Neuronal stem cell (in vitro differentiated cells): ENCODE measurements around the gene FHIT.

Experiments used
- DNase-seq: peaks from one replicate; pipeline ENCODE4 v3.0.0-alpha.2; 2013; ENCODE audit warnings: low spot score
- H2AFZ ChIP-seq: one replicate; pipeline ENCODE4 v1.6.1; 2013; ENCODE audit warnings: mild to moderate bottlenecking, low read length, inconsistent platforms
- H2AK5ac ChIP-seq: 2 replicates; pipeline ENCODE4 v1.6.1; 2013; ENCODE audit warnings: low read depth, mild to moderate bottlenecking, inconsistent platforms, low read length, moderate library complexity, mixed read lengths
- H2BK120ac ChIP-seq: 2 replicates; pipeline ENCODE4 v1.6.1; 2013; ENCODE audit warnings: low read depth, mild to moderate bottlenecking, inconsistent platforms, low read length, moderate library complexity, mixed read lengths
- H2BK12ac ChIP-seq: one replicate; pipeline ENCODE4 v1.6.1; 2013; ENCODE audit warnings: low read length, inconsistent platforms
- H2BK15ac ChIP-seq: 2 replicates; pipeline ENCODE4 v1.6.1; 2013; ENCODE audit warnings: mild to moderate bottlenecking, low read length, inconsistent platforms, mixed read lengths
- H2BK5ac ChIP-seq: one replicate; pipeline ENCODE4 v1.6.1; 2013; ENCODE audit warnings: inconsistent platforms, mild to moderate bottlenecking, low read length, moderate library complexity
- H3K14ac ChIP-seq: one replicate; pipeline ENCODE4 v1.6.1; 2013; ENCODE audit warnings: low read length, inconsistent platforms
- H3K18ac ChIP-seq: 2 replicates; pipeline ENCODE4 v1.6.1; 2013; ENCODE audit warnings: low read length, inconsistent platforms
- H3K23ac ChIP-seq: 2 replicates; pipeline ENCODE4 v1.6.1; 2013; ENCODE audit warnings: low read depth, mild to moderate bottlenecking, mixed read lengths, low read length, inconsistent platforms; ENCODE audit not compliant: poor library complexity
- H3K27ac ChIP-seq: replicated peaks from 3 replicates; pipeline ENCODE4 v1.5.1; 2013; ENCODE audit warnings: low read length, inconsistent platforms
- H3K27me3 ChIP-seq, 3 experiments: 2 replicates each; pipeline ENCODE4 v1.6.1; 2013; ENCODE audit warnings: low read length in 3 of 3, mild to moderate bottlenecking in 2 of 3, inconsistent platforms in 1 of 3, low read depth in 1 of 3, mixed read lengths in 1 of 3, moderate library complexity in 1 of 3; ENCODE audit not compliant: control insufficient read depth in 3 of 3, insufficient read depth in 3 of 3
- H3K36me3 ChIP-seq, 2 donors: replicated peaks in 1 of 2; 2 replicates each; pipeline ENCODE4 v1.6.1; 2013; ENCODE audit warnings: low read length in 2 of 2; ENCODE audit not compliant: control insufficient read depth in 2 of 2, insufficient read depth in 2 of 2
- H3K4ac ChIP-seq: 2 replicates; pipeline ENCODE4 v1.6.1; 2013; ENCODE audit warnings: inconsistent platforms, mild to moderate bottlenecking, low read length, moderate library complexity
- H3K4me1 ChIP-seq, 2 donors: 1 replicate in 1 of 2; 2 replicates in 1 of 2; pipeline ENCODE4 v1.6.1; 2013; ENCODE audit warnings: low read length in 2 of 2, low read depth in 1 of 2; ENCODE audit not compliant: control insufficient read depth in 2 of 2, insufficient read depth in 1 of 2
- H3K4me2 ChIP-seq: one replicate; pipeline ENCODE4 v1.6.1; 2013; ENCODE audit warnings: mild to moderate bottlenecking, low read length, inconsistent platforms; ENCODE audit not compliant: insufficient read depth, poor library complexity, severe bottlenecking
- H3K4me3 ChIP-seq, 2 donors: 2 replicates each; pipeline ENCODE4 v1.5.1; 2013; ENCODE audit warnings: low read length in 2 of 2, mild to moderate bottlenecking in 2 of 2, inconsistent platforms in 1 of 2, moderate library complexity in 1 of 2
- H3K79me1 ChIP-seq: one replicate; pipeline ENCODE4 v1.6.1; 2013; ENCODE audit warnings: low read depth, mild to moderate bottlenecking, inconsistent platforms, low read length, moderate library complexity
- H3K9ac ChIP-seq: one replicate; pipeline ENCODE4 v1.6.1; 2013; ENCODE audit warnings: mild to moderate bottlenecking, low read depth, low read length, inconsistent platforms; ENCODE audit not compliant: poor library complexity
- H3K9me3 ChIP-seq, 2 donors: replicated peaks in 1 of 2; 2 replicates each; pipeline versions ENCODE3 to v1.6.1; 2013; ENCODE audit warnings: low read length in 2 of 2, mild to moderate bottlenecking in 2 of 2, inconsistent platforms in 1 of 2, low read depth in 1 of 2, mixed read lengths in 1 of 2, moderate library complexity in 1 of 2; ENCODE audit not compliant: control insufficient read depth in 2 of 2, insufficient read depth in 1 of 2
- H4K8ac ChIP-seq: one replicate; pipeline ENCODE4 v1.6.1; 2013; ENCODE audit warnings: low read depth, mild to moderate bottlenecking, inconsistent platforms, low read length, moderate library complexity
- H4K91ac ChIP-seq: one replicate; pipeline ENCODE4 v1.6.1; 2013; ENCODE audit warnings: low read length, low read depth, mild to moderate bottlenecking, inconsistent platforms; ENCODE audit not compliant: poor library complexity
- WGBS, 2 donors: extraction: QIAGEN DNeasy Blood & Tissue Kit; methylation state at CpG; one replicate each; pipeline ENCODE4 v1.1.7; 2013; ENCODE audit warnings: missing lambda C conversion rate in 2 of 2, mixed read lengths in 1 of 2; ENCODE audit not compliant: insufficient read length in 2 of 2, insufficient replicate concordance in 1 of 2; ENCODE audit errors: extremely low coverage in 2 of 2; 5-methylcytosine and 5-hydroxymethylcytosine counted together

The FHIT gene

DNA sequence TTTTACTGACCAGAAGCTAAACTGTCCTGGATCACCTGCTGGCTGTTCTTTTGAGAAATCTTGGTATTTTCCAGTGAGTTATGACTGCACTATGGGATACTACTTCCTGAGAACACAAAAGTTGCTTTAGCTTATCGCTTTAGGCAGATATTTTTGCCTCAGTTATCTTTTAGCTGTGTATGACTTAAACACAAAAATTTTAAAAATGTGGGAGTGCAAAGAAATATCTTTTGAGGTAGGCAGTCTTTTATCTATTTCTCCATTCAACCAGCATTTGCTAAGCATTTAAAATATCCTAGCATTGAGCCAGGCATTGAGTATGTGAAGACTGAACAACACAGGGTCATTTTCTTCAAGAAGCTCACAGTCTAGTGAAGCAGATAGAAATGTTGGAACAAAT is 981.9 kb downstream of the FHIT start:
- Histone ChIP-seq H3K23ac (no peak overlapping the region), H2AFZ (no peak overlapping the region), H2BK12ac (no peak overlapping the region), H3K9me3 (no peaks in the 10 kb centered on the region), H3K4me1 (no peaks in the 10 kb centered on the region), H3K36me3 (no peaks in the 10 kb centered on the region), H3K79me1 (no peaks in the 10 kb centered on the region), H3K4me2 (no peak overlapping the region), H3K14ac (no peak overlapping the region), H2BK15ac (no peak overlapping the region), H4K91ac (no peak overlapping the region), H3K27ac (no peak overlapping the region), H3K4me3 (no peak overlapping the region), H2AK5ac (no peak overlapping the region), H3K27me3 (no peaks in the 10 kb centered on the region), H2BK120ac (no peak overlapping the region), H2BK5ac (no peak overlapping the region), H3K18ac (no peak overlapping the region), H4K8ac (no peak overlapping the region), H3K9ac (no peak overlapping the region), H3K4ac (no peak overlapping the region)
- no CpG with 5 or more reads among the region's 1 CpG for WGBS, 2 donors
- DNase-seq: no peak

DNA sequence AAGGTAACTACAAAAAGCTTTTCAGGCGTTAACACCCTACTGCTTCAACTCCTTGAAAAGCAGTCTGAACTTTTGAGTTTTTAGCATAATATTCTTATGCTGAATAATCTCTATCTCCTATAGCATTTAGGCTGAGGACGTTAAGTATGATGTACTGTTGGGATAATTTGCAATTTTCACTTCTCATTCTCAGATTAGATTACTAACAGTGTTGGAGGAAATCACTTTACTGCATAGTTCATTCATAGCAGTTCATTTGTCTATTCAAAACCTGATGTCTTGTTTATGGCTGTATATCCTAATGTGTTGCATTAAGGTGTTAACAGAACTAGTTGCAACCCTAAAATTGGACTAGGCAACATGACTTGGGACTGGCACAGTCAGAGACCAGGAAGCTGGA is 983.1 kb downstream of the FHIT start:
- Histone ChIP-seq H2BK15ac (no peak overlapping the region), H3K4me3 (no peak overlapping the region), H3K27ac (no peak overlapping the region), H3K4me2 (no peak overlapping the region), H3K4me1 (no peaks in the 10 kb centered on the region), H3K79me1 (no peaks in the 10 kb centered on the region), H2AK5ac (no peak overlapping the region), H3K36me3 (no peaks in the 10 kb centered on the region), H4K91ac (no peak overlapping the region), H3K18ac (no peak overlapping the region), H3K9ac (no peak overlapping the region), H4K8ac (no peak overlapping the region), H2BK12ac (no peak overlapping the region), H3K9me3 (no peaks in the 10 kb centered on the region), H3K27me3 (no peaks in the 10 kb centered on the region), H2BK5ac (no peak overlapping the region), H3K4ac (no peak overlapping the region), H3K23ac (no peak overlapping the region), H3K14ac (no peak overlapping the region), H2AFZ (no peak overlapping the region), H2BK120ac (no peak overlapping the region)
- no peak for DNase-seq
- WGBS, 2 donors: no CpG with 5 or more reads among the region's 2 CpGs

DNA sequence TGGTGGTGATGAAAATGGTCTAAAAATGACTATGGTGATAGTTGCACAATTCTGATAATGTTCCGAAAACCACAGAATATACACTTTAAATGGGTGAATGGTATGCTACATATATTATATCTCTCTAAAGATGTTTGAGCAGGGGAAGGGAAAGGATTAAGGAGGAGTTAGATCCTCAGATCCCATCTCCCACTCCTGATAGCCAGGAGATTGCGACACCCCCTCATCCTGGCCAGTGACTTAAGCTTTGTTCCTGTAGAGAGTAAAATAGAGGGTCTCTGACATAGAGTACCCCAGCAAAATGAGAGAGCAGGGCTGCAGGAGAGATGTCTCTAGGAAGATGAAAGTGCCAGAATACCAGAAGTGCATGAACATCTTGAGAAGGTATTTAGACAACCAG is 984.8 kb downstream of the FHIT start:
- Histone ChIP-seq H2BK5ac (no peak overlapping the region), H2BK15ac (no peak overlapping the region), H2AFZ (no peak overlapping the region), H3K4me2 (no peak overlapping the region), H3K9ac (no peak overlapping the region), H2BK120ac (no peak overlapping the region), H3K27me3 (no peaks in the 10 kb centered on the region), H2BK12ac (no peak overlapping the region), H3K27ac (no peak overlapping the region), H3K14ac (no peak overlapping the region), H3K9me3 (no peaks in the 10 kb centered on the region), H3K4ac (no peak overlapping the region), H2AK5ac (no peak overlapping the region), H4K91ac (no peak overlapping the region), H3K23ac (no peak overlapping the region), H3K4me3 (no peak overlapping the region), H3K18ac (no peak overlapping the region), H4K8ac (no peak overlapping the region), H3K4me1 (no peaks in the 10 kb centered on the region), H3K79me1 (no peaks in the 10 kb centered on the region), H3K36me3 (no peaks in the 10 kb centered on the region)
- DNase-seq: no peak
- no CpG with 5 or more reads among the region's 2 CpGs for WGBS, 2 donors

DNA sequence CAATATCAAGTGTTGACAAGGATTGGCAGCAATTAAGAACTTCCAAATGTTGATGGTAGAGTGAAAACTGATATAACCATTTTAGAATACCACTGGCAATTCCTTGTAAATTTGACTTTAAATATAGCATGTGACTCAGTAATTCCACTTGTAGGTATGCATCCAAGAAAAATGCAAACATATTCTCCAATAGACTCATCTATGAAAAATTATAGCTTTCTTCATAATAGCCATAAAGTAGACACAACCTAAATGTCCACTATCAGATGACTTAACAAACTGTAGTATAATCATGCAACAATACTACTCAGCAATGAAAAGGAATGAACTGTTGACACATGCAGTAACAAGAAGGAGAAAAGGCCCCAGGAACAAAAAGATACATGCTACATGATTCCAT is 988.1 kb downstream of the FHIT start:
- Histone ChIP-seq H3K14ac (no peak overlapping the region), H2AFZ (no peak overlapping the region), H3K79me1 (no peaks in the 10 kb centered on the region), H3K9ac (no peak overlapping the region), H4K8ac (no peak overlapping the region), H3K4me3 (no peak overlapping the region), H3K4me2 (no peak overlapping the region), H2BK12ac (no peak overlapping the region), H3K36me3 (no peaks in the 10 kb centered on the region), H3K9me3 (no peaks in the 10 kb centered on the region), H2BK120ac (no peak overlapping the region), H3K18ac (no peak overlapping the region), H2AK5ac (no peak overlapping the region), H4K91ac (no peak overlapping the region), H2BK5ac (no peak overlapping the region), H3K27me3 (no peaks in the 10 kb centered on the region), H3K4me1 (no peaks in the 10 kb centered on the region), H3K4ac (no peak overlapping the region), H2BK15ac (no peak overlapping the region), H3K23ac (no peak overlapping the region), H3K27ac (no peak overlapping the region)
- DNase-seq: no peak
